Osteoblast (primary cell): ENCODE measurements around the gene OR2D2. TPM values are rescaled to one million over a fixed set of nuclear protein-coding genes. Genes with fewer than 3 reads are reported as not detected.

Experiments used
- DNase-seq: peaks from one replicate; pipeline ENCODE4 v3.0.0; 2011; ENCODE audit warnings: low spot score, mixed read lengths; ENCODE audit not compliant: insufficient read length; ENCODE audit errors: missing footprints
- H2AFZ ChIP-seq: 2 replicates; pipeline ENCODE4 v1.6.0; 2011; ENCODE audit warnings: mild to moderate bottlenecking, low read length
- H3K27ac ChIP-seq: 2 replicates; pipeline ENCODE4 v1.5.1; 2011; ENCODE audit warnings: mild to moderate bottlenecking, low read depth, low read length, moderate library complexity
- H3K27me3 ChIP-seq: 2 replicates; pipeline ENCODE4 v1.6.0; 2012; ENCODE audit warnings: mild to moderate bottlenecking, control low read depth, inconsistent platforms, low read length, moderate library complexity; ENCODE audit not compliant: insufficient read depth
- H3K36me3 ChIP-seq: 2 replicates; pipeline ENCODE4 v1.5.1; 2011; ENCODE audit warnings: mild to moderate bottlenecking, low read length, control low read depth, moderate library complexity; ENCODE audit not compliant: insufficient read depth
- H3K4me1 ChIP-seq: 2 replicates; pipeline ENCODE4 v1.5.1; 2011; ENCODE audit warnings: mild to moderate bottlenecking, low read length, control low read depth, moderate library complexity; ENCODE audit not compliant: insufficient read depth
- H3K4me2 ChIP-seq: 2 replicates; pipeline ENCODE4 v1.6.0; 2011; ENCODE audit warnings: mild to moderate bottlenecking, low read length; ENCODE audit not compliant: insufficient read depth
- H3K4me3 ChIP-seq: fragments of 200-600 bp; sonication (generic); 3 replicates; pipeline ENCODE4 v1.5.1; 2012; ENCODE audit warnings: mild to moderate bottlenecking, low read length, inconsistent platforms; ENCODE audit not compliant: insufficient read depth
- H3K79me2 ChIP-seq: 2 replicates; pipeline ENCODE4 v1.6.0; 2012; ENCODE audit warnings: mild to moderate bottlenecking, low read length, control low read depth, inconsistent platforms; ENCODE audit not compliant: insufficient read depth
- H3K9me3 ChIP-seq: 2 replicates; pipeline ENCODE4 v1.5.1; 2011; ENCODE audit warnings: low read depth, low read length, control low read depth
- H4K20me1 ChIP-seq: 2 replicates; pipeline ENCODE4 v1.6.0; 2012; ENCODE audit warnings: mild to moderate bottlenecking, low read length, control low read depth; ENCODE audit not compliant: insufficient read depth
- total RNA-seq: library from RNA; depleted of rRNA; stranded (reverse); fragments of >200 nt; gene quantifications from 2 replicates; pipeline ENCODE4 v1.2.3, GENCODE V29; 2012
- TF ChIP-seq, protein P1 (sequence below): IDR thresholded peaks from 2 replicates; pipeline ENCODE4 v1.5.1; 2011; ENCODE audit warnings: mild to moderate bottlenecking, low read depth, low read length, moderate library complexity; ENCODE audit errors: extremely low read depth

Gene OR2D2
- 0.36 and 0.88 TPM in 2 replicates for total RNA-seq

DNA sequence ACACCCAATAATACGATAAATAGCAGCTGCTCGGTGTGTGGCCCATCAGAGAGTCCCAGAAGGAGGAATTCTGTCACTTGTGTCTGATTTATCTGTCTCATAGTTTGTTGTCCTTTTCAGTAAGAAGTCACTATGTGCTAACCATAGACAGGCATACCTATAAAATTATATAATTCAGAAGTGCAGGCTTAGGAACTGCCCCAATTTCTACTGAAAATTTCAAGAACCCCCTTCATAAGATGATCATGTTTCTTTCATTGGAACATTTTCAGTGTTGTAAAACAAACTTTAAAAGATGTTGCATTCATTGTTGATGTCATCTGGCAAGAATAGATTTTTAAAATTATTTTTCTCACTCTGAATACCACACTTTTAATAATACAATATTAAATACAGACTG lies at the start of gene OR2D2:
OR2D2 (minus strand) TSS at position 101 of the 400 bp plus-strand sequence; CDS start at position 101, 0 bp downstream.
- Histone ChIP-seq H3K79me2 (no peaks in the 10 kb centered on the region), H3K4me3 (no peak within 1 kb of the TSS), H3K4me1 (no peaks in the 10 kb centered on the region), H2AFZ (no peak within 1 kb of the TSS), H3K27me3 (no peaks in the 10 kb centered on the region), H3K27ac (no peak within 1 kb of the TSS), H3K9me3 (no peaks in the 10 kb centered on the region), H3K36me3 (no peaks in the 10 kb centered on the region), H3K4me2 (no peak within 1 kb of the TSS), H4K20me1 (no peaks in the 10 kb centered on the region)
- TF ChIP-seq, protein P1, sequence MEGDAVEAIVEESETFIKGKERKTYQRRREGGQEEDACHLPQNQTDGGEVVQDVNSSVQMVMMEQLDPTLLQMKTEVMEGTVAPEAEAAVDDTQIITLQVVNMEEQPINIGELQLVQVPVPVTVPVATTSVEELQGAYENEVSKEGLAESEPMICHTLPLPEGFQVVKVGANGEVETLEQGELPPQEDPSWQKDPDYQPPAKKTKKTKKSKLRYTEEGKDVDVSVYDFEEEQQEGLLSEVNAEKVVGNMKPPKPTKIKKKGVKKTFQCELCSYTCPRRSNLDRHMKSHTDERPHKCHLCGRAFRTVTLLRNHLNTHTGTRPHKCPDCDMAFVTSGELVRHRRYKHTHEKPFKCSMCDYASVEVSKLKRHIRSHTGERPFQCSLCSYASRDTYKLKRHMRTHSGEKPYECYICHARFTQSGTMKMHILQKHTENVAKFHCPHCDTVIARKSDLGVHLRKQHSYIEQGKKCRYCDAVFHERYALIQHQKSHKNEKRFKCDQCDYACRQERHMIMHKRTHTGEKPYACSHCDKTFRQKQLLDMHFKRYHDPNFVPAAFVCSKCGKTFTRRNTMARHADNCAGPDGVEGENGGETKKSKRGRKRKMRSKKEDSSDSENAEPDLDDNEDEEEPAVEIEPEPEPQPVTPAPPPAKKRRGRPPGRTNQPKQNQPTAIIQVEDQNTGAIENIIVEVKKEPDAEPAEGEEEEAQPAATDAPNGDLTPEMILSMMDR = no peak
- DNase-seq = no peak

DNA sequence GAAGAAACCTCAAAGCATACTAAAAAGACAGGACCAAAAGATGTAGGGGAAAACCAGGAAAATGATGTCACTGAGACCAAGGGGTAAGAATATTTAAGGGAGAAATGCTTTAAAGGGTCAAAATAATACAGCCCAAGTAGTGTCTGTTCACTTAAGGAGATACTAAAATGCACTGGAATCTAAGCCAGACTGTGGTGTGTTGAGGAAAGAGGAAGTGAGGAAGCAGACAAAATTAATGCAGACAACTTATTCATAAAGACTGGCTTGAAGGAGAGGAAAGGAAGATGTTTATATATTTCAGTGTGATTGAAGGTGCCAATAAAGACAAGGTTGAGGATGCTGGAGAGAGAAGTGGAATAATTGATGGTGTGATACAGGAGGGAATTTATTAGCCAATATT lies 49.7 kb upstream of the OR2D2 start:
- Histone ChIP-seq H3K4me3 (no peak overlapping the region), H3K79me2 (no peaks in the 10 kb centered on the region), H3K4me1 (no peaks in the 10 kb centered on the region), H3K9me3 (no peaks in the 10 kb centered on the region), H3K27ac (no peak overlapping the region), H4K20me1 (no peaks in the 10 kb centered on the region), H3K27me3 (no peaks in the 10 kb centered on the region), H2AFZ (no peak overlapping the region), H3K4me2 (no peak overlapping the region), H3K36me3 (no peaks in the 10 kb centered on the region)
- TF ChIP-seq, protein P1 = no peak
- DNase-seq = no peak

DNA sequence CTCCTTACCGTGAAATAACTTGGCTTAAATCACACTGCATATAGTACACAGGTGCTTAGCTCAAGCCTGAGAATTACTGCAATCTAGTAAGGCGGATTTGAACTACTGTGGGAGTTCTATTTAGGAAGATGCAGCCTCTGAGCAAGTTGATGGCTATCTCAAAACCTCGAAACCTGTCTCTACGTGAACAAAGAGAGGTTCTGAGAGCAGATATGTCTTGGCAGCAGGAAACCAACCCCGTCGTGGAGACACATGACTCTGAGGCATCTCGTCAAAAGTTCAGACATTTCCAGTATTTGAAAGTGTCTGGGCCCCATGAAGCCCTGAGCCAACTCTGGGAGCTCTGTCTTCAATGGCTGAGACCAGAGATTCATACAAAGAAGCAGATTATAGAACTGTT lies 39.8 kb upstream of the OR2D2 start:
- no peaks in the 10 kb centered on the region for H3K9me3 ChIP-seq
- DNase-seq = no peak
- no peak overlapping the region for H3K4me3 ChIP-seq
- H3K27ac ChIP-seq = no peak overlapping the region
- TF ChIP-seq, protein P1 = no peak
- H3K79me2 ChIP-seq = no peaks in the 10 kb centered on the region
- H4K20me1 ChIP-seq = no peaks in the 10 kb centered on the region
- H3K4me2 ChIP-seq = no peak overlapping the region
- H3K27me3 ChIP-seq = no peaks in the 10 kb centered on the region
- peaks cover 11% of the 10 kb centered on the region for H3K4me1 ChIP-seq
- H3K36me3 ChIP-seq = no peaks in the 10 kb centered on the region
- no peak overlapping the region for H2AFZ ChIP-seq

DNA sequence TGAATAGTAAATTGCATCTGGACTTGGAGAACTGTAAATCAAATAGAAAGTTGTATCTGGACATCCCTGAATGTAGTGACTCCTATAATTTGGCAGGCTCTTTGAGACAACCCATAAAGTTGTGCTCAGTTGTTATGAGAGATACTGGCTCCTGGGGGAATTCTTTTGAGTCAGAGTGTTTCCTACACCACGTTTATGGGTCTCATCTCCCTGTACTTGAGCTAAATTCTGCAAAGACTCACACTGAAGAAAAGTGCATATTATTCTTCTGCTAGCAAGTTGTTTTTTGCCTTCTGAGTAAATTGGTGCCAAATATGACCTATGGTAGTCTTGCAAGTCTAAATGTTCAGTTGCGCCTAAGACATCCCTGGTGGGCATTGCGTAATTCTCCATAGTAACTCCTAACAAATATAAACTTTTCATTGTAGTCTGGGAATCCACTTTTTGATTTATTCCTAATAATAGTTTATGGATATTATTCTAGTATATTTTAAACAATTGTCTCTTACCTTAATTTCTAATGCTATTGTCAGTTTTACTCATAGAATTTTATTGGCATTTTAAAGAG lies 38.9 kb upstream of the OR2D2 start:
- no peaks in the 10 kb centered on the region for H3K9me3 ChIP-seq
- no peak overlapping the region for H3K4me2 ChIP-seq
- no peaks in the 10 kb centered on the region for H3K27me3 ChIP-seq
- no peak overlapping the region for H2AFZ ChIP-seq
- H3K4me3 ChIP-seq = no peak overlapping the region
- H4K20me1 ChIP-seq = no peaks in the 10 kb centered on the region
- TF ChIP-seq, protein P1 = no peak
- H3K36me3 ChIP-seq = no peaks in the 10 kb centered on the region
- H3K4me1 ChIP-seq = peaks cover 15% of the 10 kb centered on the region
- H3K27ac ChIP-seq = no peak overlapping the region
- peak; percentile 87 for DNase-seq
- no peaks in the 10 kb centered on the region for H3K79me2 ChIP-seq
